Vagina (tissue), 2 donors: ENCODE measurements around the gene MTFMT. TPM values are rescaled to one million over a fixed set of nuclear protein-coding genes. Genes with fewer than 3 reads are reported as not detected.

Source experiments
- DNase-seq, 2 donors: peaks; one replicate each; pipeline ENCODE4 v3.0.0-alpha.2; 2017; ENCODE audit errors: extremely low spot score in 2 of 2
- H3K27ac ChIP-seq: fragments of 200-600 bp; sonication (generic); one replicate; pipeline ENCODE4 v1.5.1; 2019
- H3K27me3 ChIP-seq: fragments of 200-600 bp; sonication (generic); one replicate; pipeline ENCODE4 v1.5.1; 2019
- H3K36me3 ChIP-seq, 2 donors: fragments of 200-600 bp; sonication (generic); one replicate each; pipeline ENCODE4 v1.5.1; 2017 to 2019
- H3K4me1 ChIP-seq: fragments of 200-600 bp; sonication (generic); one replicate; pipeline ENCODE4 v1.5.1; 2019
- H3K4me3 ChIP-seq, 2 donors: fragments of 200-600 bp; sonication (generic); 1 replicate in 1 of 2; 2 replicates in 1 of 2; pipeline ENCODE4 v1.5.1; 2016 to 2019
- H3K9me3 ChIP-seq: fragments of 200-600 bp; sonication (generic); one replicate; pipeline ENCODE4 v1.5.1; 2019
- POLR2A ChIP-seq, 2 donors: fragments of 450-650 bp; IDR thresholded peaks; one replicate each; pipeline ENCODE4 v1.6.1; 2017; ENCODE audit warnings: antibody characterized with exemption in 2 of 2, mild to moderate bottlenecking in 2 of 2, moderate library complexity in 2 of 2
- POLR2AphosphoS5 ChIP-seq, 2 donors: sonication (generic); formaldehyde crosslinking; IDR thresholded peaks; one replicate each; pipeline ENCODE4 v1.9.0; 2017; ENCODE audit warnings: antibody characterized with exemption in 2 of 2, mild to moderate bottlenecking in 2 of 2, low read depth in 1 of 2; ENCODE audit not compliant: insufficient read depth in 1 of 2
- intact Hi-C: fragments of 100-400 bp; cut with DNase I; formaldehyde crosslinking; loops from one replicate; pipeline ENCODE4 v1.15.1; 2023
- total RNA-seq: library from RNA; depleted of rRNA; stranded (reverse); fragments of >200 nt; gene quantifications from one replicate; pipeline ENCODE4 v1.2.3, GENCODE V29; 2016
- TF ChIP-seq, protein P1 (sequence below), 3 experiments: fragments of 450-650 bp in 2 of 3; fragments of 200-600 bp in 1 of 3; sonication (generic) in 1 of 3; IDR thresholded peaks; one replicate each; pipeline ENCODE4 v1.5.1; 2017 to 2019; ENCODE audit warnings: antibody characterized with exemption in 3 of 3, mild to moderate bottlenecking in 2 of 3, moderate library complexity in 2 of 3

Gene MTFMT
- total RNA-seq, 1 donor from 2014 or later: 18.7 TPM

DNA sequence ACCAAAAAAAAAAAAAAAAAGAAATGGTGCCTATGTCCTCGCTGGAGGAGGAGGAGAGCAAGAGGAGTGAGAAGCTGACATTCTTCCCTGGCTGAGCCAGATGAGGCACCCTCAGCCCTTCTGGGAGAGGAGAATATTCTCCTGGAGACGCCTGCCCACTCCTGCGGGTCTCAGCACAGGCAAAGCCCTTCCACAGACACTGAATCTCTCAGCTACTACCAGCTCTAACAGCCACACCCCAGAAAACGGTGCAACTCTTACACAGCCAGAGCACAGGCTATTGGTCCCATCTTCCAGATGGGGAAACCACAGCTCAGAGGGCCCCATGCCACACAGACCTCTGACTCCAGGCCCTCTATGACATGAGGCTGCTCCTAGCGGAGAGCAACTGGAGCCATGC, 32.6 kb upstream of the MTFMT start:
- Histone ChIP-seq H3K9me3 (no peaks in the 10 kb centered on the region), H3K36me3 (peaks cover 0 to 13% of the 10 kb centered on the region in 2 donors), H3K4me3 (no peak overlapping the region), H3K27ac (peak overlapping the region; percentile 92), H3K4me1 (peaks cover 62% of the 10 kb centered on the region), H3K27me3 (no peaks in the 10 kb centered on the region)
- DNase-seq: no peak
- intact Hi-C loops: no loop called here
- TF ChIP-seq POLR2AphosphoS5 (IDR thresholded peaks at IDR 0.05; ENCODE audit: insufficient read depth in 1 of 2, low read depth in 1 of 2): no peak
- TF ChIP-seq, protein P1, sequence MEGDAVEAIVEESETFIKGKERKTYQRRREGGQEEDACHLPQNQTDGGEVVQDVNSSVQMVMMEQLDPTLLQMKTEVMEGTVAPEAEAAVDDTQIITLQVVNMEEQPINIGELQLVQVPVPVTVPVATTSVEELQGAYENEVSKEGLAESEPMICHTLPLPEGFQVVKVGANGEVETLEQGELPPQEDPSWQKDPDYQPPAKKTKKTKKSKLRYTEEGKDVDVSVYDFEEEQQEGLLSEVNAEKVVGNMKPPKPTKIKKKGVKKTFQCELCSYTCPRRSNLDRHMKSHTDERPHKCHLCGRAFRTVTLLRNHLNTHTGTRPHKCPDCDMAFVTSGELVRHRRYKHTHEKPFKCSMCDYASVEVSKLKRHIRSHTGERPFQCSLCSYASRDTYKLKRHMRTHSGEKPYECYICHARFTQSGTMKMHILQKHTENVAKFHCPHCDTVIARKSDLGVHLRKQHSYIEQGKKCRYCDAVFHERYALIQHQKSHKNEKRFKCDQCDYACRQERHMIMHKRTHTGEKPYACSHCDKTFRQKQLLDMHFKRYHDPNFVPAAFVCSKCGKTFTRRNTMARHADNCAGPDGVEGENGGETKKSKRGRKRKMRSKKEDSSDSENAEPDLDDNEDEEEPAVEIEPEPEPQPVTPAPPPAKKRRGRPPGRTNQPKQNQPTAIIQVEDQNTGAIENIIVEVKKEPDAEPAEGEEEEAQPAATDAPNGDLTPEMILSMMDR (IDR thresholded peaks at IDR 0.05): no peak
- TF ChIP-seq POLR2A (IDR thresholded peaks at IDR 0.05): no peak

DNA sequence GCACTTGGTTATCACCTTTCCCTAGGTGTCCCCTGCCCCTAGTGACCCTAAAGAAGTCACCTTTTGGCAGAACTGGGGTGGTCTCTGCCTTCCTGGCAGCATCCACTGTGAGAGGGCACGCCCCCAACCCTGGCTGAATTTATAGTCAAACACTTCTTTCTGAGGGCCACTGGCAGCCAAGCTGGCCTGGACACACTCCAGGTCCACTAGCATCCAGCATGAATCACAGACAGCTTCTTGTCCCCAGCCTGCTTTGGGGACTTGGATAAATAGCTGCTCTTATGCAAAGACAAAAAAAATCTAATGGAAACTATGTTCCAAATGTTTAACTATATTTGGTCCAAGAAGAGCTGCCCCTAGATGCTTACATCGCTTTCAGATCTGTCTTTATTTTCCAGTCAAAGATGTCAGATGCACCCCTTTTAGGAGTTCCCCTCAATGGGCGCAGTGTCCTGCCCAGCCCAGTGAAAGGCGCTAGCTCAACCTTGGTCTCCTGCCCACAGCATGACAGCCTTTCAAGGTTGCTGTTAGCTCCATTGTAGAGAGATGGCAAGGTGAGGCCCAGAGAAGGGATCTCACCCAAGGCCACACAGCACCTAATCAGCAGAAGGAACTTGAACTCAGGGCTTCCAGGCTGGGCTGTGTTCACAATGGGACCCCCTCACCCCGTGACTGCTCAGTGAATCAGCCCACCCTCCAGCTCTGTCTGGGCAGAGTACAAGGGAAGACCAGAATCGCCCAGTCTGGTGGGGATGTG, 31.4 kb upstream of the MTFMT start:
- no peak for TF ChIP-seq POLR2A (IDR thresholded peaks at IDR 0.05)
- TF ChIP-seq, protein P1 (IDR thresholded peaks at IDR 0.05): no peak
- no peak for TF ChIP-seq POLR2AphosphoS5 (IDR thresholded peaks at IDR 0.05; ENCODE audit: insufficient read depth in 1 of 2, low read depth in 1 of 2)

GRCh38 chr15:65059931-65060596, 30.6 kb upstream of the MTFMT start:
- Histone ChIP-seq H3K4me3 (no peak overlapping the region), H3K4me1 (peaks cover 66% of the 10 kb centered on the region), H3K9me3 (no peaks in the 10 kb centered on the region), H3K27ac (peak overlapping the region; percentile 63), H3K36me3 (peaks cover 0 to 13% of the 10 kb centered on the region in 2 donors), H3K27me3 (no peaks in the 10 kb centered on the region)
- TF ChIP-seq, protein P1 (IDR thresholded peaks at IDR 0.05): no peak
- TF ChIP-seq POLR2A (IDR thresholded peaks at IDR 0.05) (no peak), POLR2AphosphoS5 (IDR thresholded peaks at IDR 0.05; ENCODE audit: insufficient read depth in 1 of 2, low read depth in 1 of 2) (no peak)
- intact Hi-C loops: no loop called here
- DNase-seq: no peak

More for the DNA sequence above, 31.4 kb upstream of the MTFMT start:
- DNase-seq: peak in 1 of 2 donors; percentile 85
- intact Hi-C loops: no loop called here
- Histone ChIP-seq H3K27me3 (no peaks in the 10 kb centered on the region), H3K4me1 (peaks cover 64% of the 10 kb centered on the region), H3K36me3 (peaks cover 0 to 13% of the 10 kb centered on the region in 2 donors), H3K27ac (peak overlapping the region; percentile 56), H3K4me3 (no peak overlapping the region), H3K9me3 (no peaks in the 10 kb centered on the region)

DNA sequence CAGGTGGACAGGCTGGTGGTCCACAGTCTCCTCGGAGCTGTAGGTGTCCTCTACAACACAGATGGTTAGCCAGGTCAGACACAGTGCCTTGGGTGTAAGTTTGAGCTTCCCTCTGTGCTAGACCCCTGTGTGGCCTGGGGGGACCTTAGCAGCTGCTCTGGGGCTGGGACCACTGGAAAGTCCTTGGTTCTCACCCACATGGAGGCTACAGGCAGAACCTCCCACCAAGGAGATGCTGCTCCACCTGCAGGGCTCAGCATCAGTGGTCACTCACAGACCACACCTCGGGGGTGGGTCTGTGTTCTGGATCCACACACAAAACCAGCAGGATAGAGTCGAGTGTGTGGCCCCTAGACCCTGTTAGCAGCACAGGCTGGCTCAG, 29.9 kb upstream of the MTFMT start:
- Histone ChIP-seq H3K4me3 (no peak overlapping the region), H3K4me1 (peaks cover 65% of the 10 kb centered on the region), H3K9me3 (no peaks in the 10 kb centered on the region), H3K36me3 (peaks cover 0 to 13% of the 10 kb centered on the region in 2 donors), H3K27ac (peak overlapping the region; percentile 63), H3K27me3 (no peaks in the 10 kb centered on the region)
- intact Hi-C loops: no loop called here
- TF ChIP-seq POLR2A (IDR thresholded peaks at IDR 0.05) (no peak), POLR2AphosphoS5 (IDR thresholded peaks at IDR 0.05; ENCODE audit: insufficient read depth in 1 of 2, low read depth in 1 of 2) (no peak)
- TF ChIP-seq, protein P1 (IDR thresholded peaks at IDR 0.05): no peak
- DNase-seq: no peak
